COLO668 (cell line): ENCODE data around the gene MACROD1.
A peak's percentile ranks its signal among the peaks of the same experiment; 100 is the strongest.

Experiments
- DNase-seq: peaks from one replicate; lab custom pipeline; 2025; ENCODE audit not compliant: unreplicated experiment; lab: John Stamatoyannopoulos, UW

MACROD1 gene

DNA sequence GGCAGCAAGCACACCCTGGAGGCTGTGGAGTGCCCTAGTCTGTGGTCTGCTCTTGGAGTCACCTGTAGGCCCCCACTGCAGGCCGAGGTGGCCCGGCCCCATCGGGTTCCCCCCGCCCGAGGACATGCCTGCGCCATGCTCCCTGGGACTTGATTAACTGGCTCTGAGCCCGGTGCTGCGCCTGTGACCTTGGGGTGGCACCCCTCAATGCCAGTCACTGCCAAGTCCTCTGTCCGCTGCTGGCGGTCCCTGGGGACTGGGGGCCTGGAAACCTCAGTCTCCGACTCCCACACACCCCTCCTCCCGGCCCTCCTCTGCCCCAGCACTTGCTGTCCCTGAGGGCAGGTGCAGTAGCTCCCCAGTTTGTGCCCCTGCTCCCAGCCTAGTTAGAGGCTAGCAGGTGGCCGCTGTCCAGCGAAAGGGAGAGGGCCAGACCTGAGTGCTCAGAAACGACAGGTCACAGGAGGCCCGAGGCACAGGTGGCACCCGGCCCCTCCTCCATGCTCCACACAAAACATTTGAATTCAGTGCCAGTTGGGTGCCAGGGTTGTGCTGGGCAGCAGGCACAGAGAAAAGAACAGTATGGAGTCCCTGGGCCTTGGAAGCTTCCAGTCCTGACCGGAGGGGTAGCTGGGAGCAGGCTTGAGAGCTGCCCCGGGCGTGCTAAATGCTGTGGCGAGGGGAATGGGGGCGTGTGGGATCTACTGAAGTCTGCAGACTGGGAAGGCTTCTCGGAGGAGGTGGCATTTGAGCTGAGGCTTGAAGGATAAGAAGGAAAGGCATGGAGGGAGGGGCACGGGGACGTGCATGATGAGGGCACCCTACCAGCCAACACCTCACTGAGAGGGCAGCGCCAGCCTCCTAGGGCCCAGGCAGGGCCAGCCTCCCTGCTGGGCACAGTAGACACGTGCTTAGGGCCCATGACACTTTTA, 146.5 kb downstream of the MACROD1 start:
- no peak for DNase-seq

- DNase-seq, result no peak
Measured at GRCh38 chr11:64018310-64018709, 147.6 kb downstream of the MACROD1 start.

GRCh38 chr11:64017945-64018224, 148.0 kb downstream of the MACROD1 start:
- DNase-seq, result no peak

DNA sequence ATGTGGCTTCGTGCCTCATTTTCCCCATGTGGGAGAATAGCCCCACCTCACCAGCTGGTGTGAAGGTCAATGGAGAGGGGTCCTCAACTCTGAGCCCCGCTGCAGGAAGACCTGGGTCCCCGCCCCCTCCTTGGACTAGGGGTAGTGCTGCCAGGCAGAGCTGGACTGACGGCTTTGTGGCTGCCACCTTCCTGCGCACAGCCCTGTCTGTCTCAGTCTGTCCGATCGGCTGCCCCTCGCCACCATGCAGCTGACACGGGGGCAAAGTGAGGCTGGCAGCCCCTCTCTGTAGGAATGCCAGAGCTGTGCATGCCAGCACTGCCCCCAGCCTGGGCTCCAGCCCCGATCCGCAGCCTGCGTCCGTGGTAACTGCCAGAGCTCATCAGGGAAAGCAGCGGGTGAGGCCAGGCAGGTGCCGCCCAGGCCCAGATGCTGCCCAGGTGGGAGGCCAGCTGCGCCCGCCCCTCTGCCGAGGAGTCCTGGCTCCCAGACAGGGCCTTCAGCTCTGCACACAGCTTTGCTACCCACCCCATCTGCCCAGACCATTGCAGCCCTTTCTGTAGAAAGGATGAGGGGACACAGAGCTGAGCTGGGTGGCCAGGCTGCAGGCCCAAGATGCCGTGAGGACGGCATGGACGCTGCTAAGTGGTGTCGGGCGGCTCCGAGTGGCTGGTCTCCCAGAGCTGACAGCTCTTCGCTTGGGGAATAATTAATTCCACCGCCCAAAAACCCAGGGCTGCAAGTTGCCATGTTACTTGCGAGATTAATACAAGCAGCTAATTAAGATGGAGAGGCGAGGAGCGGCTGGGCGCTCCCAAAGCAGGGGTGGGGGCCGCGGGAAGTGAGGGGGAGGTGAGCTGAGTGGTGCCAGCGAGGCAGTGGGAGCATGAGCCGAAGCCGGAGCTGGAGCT, 149.7 kb downstream of the MACROD1 start:
- no peak for DNase-seq

- no peak for DNase-seq
Measured at GRCh38 chr11:64015510-64015909, 150.4 kb downstream of the MACROD1 start.

DNA sequence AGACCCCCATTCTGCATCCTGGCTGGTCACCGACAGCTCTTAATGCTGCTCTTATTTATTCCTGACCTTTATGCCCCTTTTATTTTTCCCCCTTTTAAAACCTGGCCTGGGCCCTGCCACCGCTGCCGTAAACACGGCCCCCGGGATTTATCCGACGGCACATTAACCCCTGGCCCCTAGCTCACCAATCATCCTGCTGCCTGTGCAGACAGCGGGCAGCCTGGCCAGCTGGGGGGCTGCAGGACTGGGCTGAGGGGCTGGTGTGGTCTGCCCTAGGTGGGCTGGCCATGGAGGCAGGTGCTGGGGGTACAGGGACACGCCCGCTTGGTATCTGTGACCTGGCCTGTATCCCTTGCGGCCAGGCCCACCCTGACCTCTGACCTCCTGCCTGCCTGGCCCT, 151.6 kb downstream of the MACROD1 start:
- no peak for DNase-seq

DNA sequence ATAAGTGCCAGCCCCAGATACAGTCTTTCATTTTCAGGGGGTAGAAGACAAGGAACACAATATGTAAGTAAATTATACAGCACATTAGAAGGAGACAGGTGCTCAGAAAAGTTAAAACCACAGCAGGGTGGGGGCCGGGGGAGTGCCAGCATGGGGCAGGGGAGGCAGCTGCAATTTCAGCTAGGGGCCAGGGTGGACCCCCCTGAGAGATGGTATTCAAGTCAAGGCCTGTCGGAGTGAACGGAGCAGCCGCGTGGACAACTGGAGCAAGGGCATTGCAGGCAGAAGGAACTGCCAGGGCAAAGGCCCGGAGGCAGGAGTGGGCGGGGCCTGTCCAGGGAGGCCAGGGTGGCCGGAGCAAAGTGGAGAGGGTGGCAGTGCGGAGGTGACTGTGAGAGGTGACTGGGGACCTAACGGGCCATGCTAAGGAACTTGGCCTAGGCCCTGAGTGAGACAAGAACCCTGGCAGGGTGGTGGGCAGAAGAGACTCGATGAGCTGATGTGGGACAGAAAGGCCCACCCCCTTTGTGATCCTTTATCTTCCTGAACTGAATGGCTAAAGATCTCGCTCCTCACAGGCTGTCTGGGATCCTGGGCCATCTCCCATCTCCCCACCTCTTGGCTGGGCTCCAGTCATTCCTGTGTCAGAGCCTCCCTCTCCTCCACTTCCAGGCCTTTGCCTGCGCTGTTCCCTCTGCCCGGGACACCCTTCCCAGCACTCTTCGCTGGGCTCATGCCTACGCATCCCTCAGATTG, 152.6 kb downstream of the MACROD1 start:
- DNase-seq, result no peak

- DNase-seq, result no peak
Measured at GRCh38 chr11:64011371-64011770, 154.5 kb downstream of the MACROD1 start.

DNA sequence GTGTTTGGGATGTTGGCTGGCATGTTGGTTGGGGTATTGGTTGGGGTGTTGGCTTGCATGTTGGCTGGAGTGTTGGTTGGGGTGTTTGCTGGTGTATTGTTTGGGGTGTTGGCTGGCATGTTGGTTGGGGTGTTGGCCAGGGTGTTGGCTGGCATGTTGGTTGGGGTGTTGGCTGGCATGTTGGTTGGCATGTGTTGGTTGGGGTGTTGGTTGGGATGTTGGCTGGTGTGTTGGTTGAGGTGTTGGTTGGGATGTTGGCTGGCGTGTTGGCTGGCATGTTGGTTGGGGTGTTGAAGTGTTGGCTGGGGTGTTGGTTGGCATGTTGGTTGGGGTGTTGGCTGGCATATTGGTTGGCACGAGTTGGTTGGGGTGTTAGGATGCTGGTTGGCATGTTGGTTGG, 155.1 kb downstream of the MACROD1 start:
- DNase-seq, result no peak

GRCh38 chr11:64009710-64010109, 156.2 kb downstream of the MACROD1 start:
- no peak for DNase-seq

DNA sequence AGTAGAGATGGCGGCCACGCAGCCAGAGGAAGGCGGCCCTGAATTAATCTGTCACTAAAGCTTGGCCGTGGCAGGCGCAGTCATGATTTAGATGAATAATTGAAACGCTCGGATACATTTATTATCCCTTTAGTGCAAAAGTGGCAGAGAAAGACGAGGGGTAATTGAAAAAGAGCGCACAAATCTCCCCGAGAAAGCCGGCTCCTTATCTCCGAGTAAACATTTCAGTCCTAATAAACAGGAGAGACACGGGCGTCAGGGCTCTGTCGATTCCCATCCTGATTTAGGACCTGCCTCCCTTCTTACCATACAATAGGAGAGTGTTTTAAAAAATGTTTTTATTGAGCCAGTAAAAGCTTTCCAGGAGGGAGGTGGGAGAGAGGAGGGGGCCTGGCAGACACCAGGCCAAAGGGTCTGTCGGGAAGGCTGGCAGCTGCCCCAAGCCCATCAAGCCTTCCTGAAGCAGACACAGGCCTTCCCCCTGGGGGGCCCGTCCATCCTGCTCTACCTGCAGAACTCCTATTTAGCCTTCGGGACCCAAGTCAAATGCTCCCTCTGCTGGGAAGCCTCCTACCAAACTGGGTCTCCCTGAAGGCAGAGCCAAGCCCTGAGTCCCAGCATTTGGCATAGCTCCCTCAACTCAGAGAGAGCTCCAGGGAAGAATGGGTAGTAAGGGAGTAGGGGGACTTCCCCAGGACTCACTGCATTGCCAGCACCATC, 156.8 kb downstream of the MACROD1 start:
- DNase-seq, result no peak

- DNase-seq, result no peak
Measured at GRCh38 chr11:64008283-64008913, 157.5 kb downstream of the MACROD1 start.

DNA sequence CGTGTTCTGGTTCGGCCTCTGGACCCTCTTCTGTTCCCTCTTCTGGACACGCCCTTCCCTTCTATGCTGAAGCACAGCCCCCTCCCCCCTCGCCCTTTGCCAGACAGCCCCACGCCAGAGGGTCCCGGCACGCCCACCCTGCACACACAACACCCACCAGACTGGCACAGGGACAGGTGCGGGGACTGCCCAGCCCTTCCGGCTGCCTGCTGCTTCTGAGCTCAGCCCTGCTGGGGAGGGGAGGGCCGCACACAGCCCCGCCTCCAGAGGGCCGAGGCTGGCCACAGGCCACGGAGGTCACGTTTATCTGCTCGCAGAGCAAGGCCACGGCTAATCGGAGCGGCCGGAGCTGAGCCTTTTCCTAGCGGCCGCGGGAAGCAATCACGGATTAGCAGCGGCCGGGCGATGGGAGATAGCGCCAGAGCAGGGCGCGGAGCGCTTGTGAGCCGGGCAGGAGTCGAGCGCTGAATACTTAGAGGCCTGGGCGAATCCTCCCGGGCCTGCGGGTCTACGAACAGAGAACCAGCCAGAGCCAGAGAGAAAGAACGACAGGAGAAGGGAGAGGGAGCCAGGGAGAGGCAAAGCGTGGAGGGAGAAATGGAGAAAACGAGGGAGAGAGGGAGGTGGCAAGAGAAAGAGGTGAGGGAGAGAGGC, 158.2 kb downstream of the MACROD1 start:
- peak; percentile 52 for DNase-seq

DNA sequence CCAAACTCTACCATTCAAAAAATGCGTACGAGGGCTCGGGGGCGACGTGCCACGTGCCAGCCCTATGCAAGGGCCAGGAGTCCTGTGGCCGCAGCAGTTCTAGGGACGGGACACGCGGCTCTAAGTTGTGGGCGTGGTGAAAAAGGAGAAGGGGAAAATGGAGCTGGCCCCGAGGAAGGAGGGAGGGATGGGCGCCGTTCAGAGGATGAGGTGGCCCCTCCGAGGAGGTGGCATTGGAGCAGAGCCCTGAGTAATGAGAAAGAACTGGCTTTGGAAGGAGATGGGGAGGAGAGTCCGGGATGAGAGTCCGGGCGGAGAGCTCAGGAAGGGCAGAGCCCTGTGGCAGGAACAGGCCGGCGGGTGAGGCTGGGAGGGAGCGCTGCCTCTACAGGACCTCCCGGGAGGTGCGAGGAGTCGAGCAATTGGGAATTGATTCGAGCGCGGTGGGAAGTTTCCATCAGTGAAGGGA, 158.7 kb downstream of the MACROD1 start:
- peak; percentile 40 for DNase-seq

DNA sequence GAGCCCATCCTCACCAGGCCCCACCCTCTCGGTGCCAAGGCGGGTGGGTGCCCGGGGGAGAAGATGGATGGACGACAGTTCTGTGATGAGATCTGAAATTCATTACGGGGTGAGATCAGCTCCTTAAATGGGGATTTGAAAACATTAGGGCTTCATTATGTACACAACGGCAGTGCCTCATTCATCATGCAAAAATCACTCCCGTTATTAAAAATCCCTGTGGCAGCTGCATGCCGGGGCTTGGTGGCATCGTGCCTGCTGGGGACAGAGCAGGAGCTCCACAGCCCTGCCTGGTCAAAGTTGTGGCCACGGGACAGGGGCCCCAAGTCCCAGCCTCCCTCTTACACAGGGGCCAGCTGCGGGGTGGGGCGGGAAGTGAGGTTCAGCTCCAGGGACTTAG, 159.5 kb downstream of the MACROD1 start:
- DNase-seq, result no peak

- no peak for DNase-seq
Measured at GRCh38 chr11:64005691-64006090, 160.2 kb downstream of the MACROD1 start.

- no peak for DNase-seq
Measured at GRCh38 chr11:64004590-64004984, 161.3 kb downstream of the MACROD1 start.

DNA sequence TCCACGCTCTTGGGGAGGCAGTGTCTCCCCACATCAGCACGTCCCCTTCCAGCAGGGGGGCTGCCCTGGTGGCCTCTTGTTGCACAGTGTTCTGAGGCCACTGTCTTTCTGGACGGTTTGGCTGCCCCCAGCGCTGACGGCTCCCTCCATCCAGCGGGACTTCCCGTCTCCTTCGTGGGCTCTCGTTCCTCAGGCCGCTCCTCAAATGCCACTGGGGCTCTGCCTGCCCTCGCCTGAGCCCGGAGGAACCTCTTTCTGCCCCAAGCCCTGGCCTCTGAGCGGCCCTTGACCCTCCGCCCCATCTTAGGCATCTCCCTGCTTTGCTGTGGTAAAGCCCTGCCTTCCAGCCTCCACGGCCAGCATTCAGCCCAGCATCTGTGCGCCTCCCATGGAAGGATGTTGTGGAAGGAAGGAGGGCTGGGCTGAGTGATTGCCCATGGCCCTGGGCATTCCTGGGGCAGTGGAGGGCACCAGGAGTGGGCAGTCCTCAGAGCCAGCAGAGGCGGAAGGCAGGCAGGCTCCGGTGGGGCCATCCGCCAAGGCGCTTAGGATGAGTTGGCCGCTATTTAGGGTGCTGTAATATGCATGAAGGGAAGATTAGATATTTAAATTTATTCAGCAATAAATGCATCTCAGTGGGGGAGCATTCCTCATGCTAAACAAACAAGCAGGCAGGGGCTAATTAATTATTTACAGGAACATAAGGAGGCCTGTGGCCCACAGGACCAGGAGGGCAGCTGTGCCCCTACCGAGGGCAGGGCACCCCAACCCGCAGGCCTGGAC, 161.9 kb downstream of the MACROD1 start:
- no peak for DNase-seq
